Measurements from ENCODE around the gene TMCO1. TPM values are rescaled to one million over a fixed set of nuclear protein-coding genes. Genes with fewer than 3 reads are reported as not detected.
A peak's percentile ranks its signal among the peaks of the same experiment; 100 is the strongest.
"Not testable (repeated sequence)": the region's sequence is repeated elsewhere in the genome, so short reads cannot be mapped to it uniquely, and the experiment has no call there.

Gene TMCO1
- total RNA-seq, 1 donor from 2014 or later = 83.3 TPM

- no peak for DNase-seq (ENCODE audit: low spot score)
- Mint-ChIP-seq H3K4me3 (ENCODE audit: low read depth) (no peak overlapping the region), H3K9me3 (no peaks in the 10 kb centered on the region), H3K27ac (no peak overlapping the region), H3K27me3 (ENCODE audit: low read depth) (no peaks in the 10 kb centered on the region), H3K4me1 (ENCODE audit: low read depth) (no peaks in the 10 kb centered on the region), H3K36me3 (ENCODE audit: low read depth) (peaks cover 39% of the 10 kb centered on the region)
- intact Hi-C loops (cut with micrococcal nuclease) = no loop called here
These were observed 31.5 kb downstream of the TMCO1 start for GRCh38 chr1:165737196-165737595.

- DNase-seq (ENCODE audit: low spot score) = no peak
- H3K27me3 Mint-ChIP-seq (ENCODE audit: low read depth) = no peaks in the 10 kb centered on the region
- intact Hi-C loops (cut with micrococcal nuclease) = no loop called here
- peaks cover 21% of the 10 kb centered on the region for H3K36me3 Mint-ChIP-seq (ENCODE audit: low read depth)
- H3K9me3 Mint-ChIP-seq = no peaks in the 10 kb centered on the region
- no peaks in the 10 kb centered on the region for H3K4me1 Mint-ChIP-seq (ENCODE audit: low read depth)
- no peak overlapping the region for H3K4me3 Mint-ChIP-seq (ENCODE audit: low read depth)
- H3K27ac Mint-ChIP-seq = no peak overlapping the region
These were observed 33.8 kb downstream of the TMCO1 start for GRCh38 chr1:165734906-165735305.

- H3K27me3 Mint-ChIP-seq (ENCODE audit: low read depth) = no peaks in the 10 kb centered on the region
These were observed 41.8 kb downstream of the TMCO1 start for GRCh38 chr1:165726841-165727240.

GRCh38 chr1:165726169-165726568 lies 42.5 kb downstream of the TMCO1 start:
- H3K36me3 Mint-ChIP-seq (ENCODE audit: low read depth) = peaks cover 21% of the 10 kb centered on the region
- no peak overlapping the region for H3K4me3 Mint-ChIP-seq (ENCODE audit: low read depth)
- H3K4me1 Mint-ChIP-seq (ENCODE audit: low read depth) = no peaks in the 10 kb centered on the region
- no peaks in the 10 kb centered on the region for H3K27me3 Mint-ChIP-seq (ENCODE audit: low read depth)
- no peak for DNase-seq (ENCODE audit: low spot score)
- intact Hi-C loops (cut with micrococcal nuclease) = no loop called here
- H3K9me3 Mint-ChIP-seq = no peaks in the 10 kb centered on the region
- H3K27ac Mint-ChIP-seq = no peak overlapping the region

More at GRCh38 chr1:165726841-165727240, 41.8 kb downstream of the TMCO1 start:
- no peak for DNase-seq (ENCODE audit: low spot score)
- no peak overlapping the region for H3K4me3 Mint-ChIP-seq (ENCODE audit: low read depth)
- H3K4me1 Mint-ChIP-seq (ENCODE audit: low read depth) = no peaks in the 10 kb centered on the region
- H3K27ac Mint-ChIP-seq = no peak overlapping the region
- no peaks in the 10 kb centered on the region for H3K9me3 Mint-ChIP-seq
- peaks cover 21% of the 10 kb centered on the region for H3K36me3 Mint-ChIP-seq (ENCODE audit: low read depth)
- intact Hi-C loops (cut with micrococcal nuclease) = no loop called here

GRCh38 chr1:165717918-165718515 lies 50.7 kb downstream of the TMCO1 start:
- intact Hi-C loops (cut with micrococcal nuclease) = loop anchor here (1.0 kb wide), 1 partner anchor 196 kb away; no protein-coding TSS in a partner anchor
- H3K27me3 Mint-ChIP-seq (ENCODE audit: low read depth) = no peaks in the 10 kb centered on the region
- no peaks in the 10 kb centered on the region for H3K4me1 Mint-ChIP-seq (ENCODE audit: low read depth)
- H3K36me3 Mint-ChIP-seq (ENCODE audit: low read depth) = no peaks in the 10 kb centered on the region
- no peak overlapping the region for H3K4me3 Mint-ChIP-seq (ENCODE audit: low read depth)
- no peak overlapping the region for H3K27ac Mint-ChIP-seq
- peak; percentile 16 for DNase-seq (ENCODE audit: low spot score)
- H3K9me3 Mint-ChIP-seq = no peaks in the 10 kb centered on the region

- H3K27ac Mint-ChIP-seq; H3K36me3 Mint-ChIP-seq (ENCODE audit: low read depth); H3K4me1 Mint-ChIP-seq (ENCODE audit: low read depth); DNase-seq (ENCODE audit: low spot score); H3K9me3 Mint-ChIP-seq; intact Hi-C loops (cut with micrococcal nuclease); H3K27me3 Mint-ChIP-seq (ENCODE audit: low read depth); H3K4me3 Mint-ChIP-seq (ENCODE audit: low read depth): not testable (repeated sequence)
These were observed 52.2 kb downstream of the TMCO1 start for GRCh38 chr1:165716265-165717051.

GRCh38 chr1:165712764-165713163 lies 55.9 kb downstream of the TMCO1 start:
- DNase-seq (ENCODE audit: low spot score) = no peak
- intact Hi-C loops (cut with micrococcal nuclease) = no loop called here

GRCh38 chr1:165707984-165708706 lies 60.5 kb downstream of the TMCO1 start:
- H3K36me3 Mint-ChIP-seq (ENCODE audit: low read depth) = no peaks in the 10 kb centered on the region
- DNase-seq (ENCODE audit: low spot score) = no peak
- intact Hi-C loops (cut with micrococcal nuclease) = no loop called here

More at GRCh38 chr1:165712764-165713163, 55.9 kb downstream of the TMCO1 start:
- Mint-ChIP-seq H3K4me3 (ENCODE audit: low read depth) (no peak overlapping the region), H3K27ac (no peak overlapping the region), H3K9me3 (no peaks in the 10 kb centered on the region), H3K27me3 (ENCODE audit: low read depth) (peaks cover 13% of the 10 kb centered on the region), H3K4me1 (ENCODE audit: low read depth) (no peaks in the 10 kb centered on the region), H3K36me3 (ENCODE audit: low read depth) (no peaks in the 10 kb centered on the region)

GRCh38 chr1:165703648-165704047 lies 65.0 kb downstream of the TMCO1 start:
- intact Hi-C loops (cut with micrococcal nuclease) = no loop called here
- no peak for DNase-seq (ENCODE audit: low spot score)
- H3K9me3 Mint-ChIP-seq = no peaks in the 10 kb centered on the region
- H3K36me3 Mint-ChIP-seq (ENCODE audit: low read depth) = no peaks in the 10 kb centered on the region
- no peak overlapping the region for H3K4me3 Mint-ChIP-seq (ENCODE audit: low read depth)
- no peak overlapping the region for H3K27ac Mint-ChIP-seq
- H3K4me1 Mint-ChIP-seq (ENCODE audit: low read depth) = peaks cover 4% of the 10 kb centered on the region
- peaks cover 11% of the 10 kb centered on the region for H3K27me3 Mint-ChIP-seq (ENCODE audit: low read depth)

More at GRCh38 chr1:165707984-165708706, 60.5 kb downstream of the TMCO1 start:
- Mint-ChIP-seq H3K27me3 (ENCODE audit: low read depth) (peaks cover 22% of the 10 kb centered on the region), H3K4me3 (ENCODE audit: low read depth) (no peak overlapping the region), H3K4me1 (ENCODE audit: low read depth) (no peaks in the 10 kb centered on the region), H3K9me3 (no peaks in the 10 kb centered on the region), H3K27ac (no peak overlapping the region)

- H3K4me1 Mint-ChIP-seq (ENCODE audit: low read depth); H3K9me3 Mint-ChIP-seq; H3K4me3 Mint-ChIP-seq (ENCODE audit: low read depth); DNase-seq (ENCODE audit: low spot score); H3K36me3 Mint-ChIP-seq (ENCODE audit: low read depth); H3K27ac Mint-ChIP-seq; intact Hi-C loops (cut with micrococcal nuclease); H3K27me3 Mint-ChIP-seq (ENCODE audit: low read depth): not testable (repeated sequence)
These were observed 66.7 kb downstream of the TMCO1 start for GRCh38 chr1:165701922-165702321.

- peaks cover 3% of the 10 kb centered on the region for H3K27me3 Mint-ChIP-seq (ENCODE audit: low read depth)
- no peaks in the 10 kb centered on the region for H3K9me3 Mint-ChIP-seq
- H3K36me3 Mint-ChIP-seq (ENCODE audit: low read depth) = peaks cover 21% of the 10 kb centered on the region
- DNase-seq (ENCODE audit: low spot score) = no peak
- H3K27ac Mint-ChIP-seq = no peak overlapping the region
- intact Hi-C loops (cut with micrococcal nuclease) = loop anchor here (5.0 kb wide), 3 partner anchors 128 to 468 kb away; partner anchors contain the start of genes FAM78B and UCK2
- H3K4me1 Mint-ChIP-seq (ENCODE audit: low read depth) = peaks cover 18% of the 10 kb centered on the region
- H3K4me3 Mint-ChIP-seq (ENCODE audit: low read depth) = no peak overlapping the region
These were observed 69.1 kb downstream of the TMCO1 start for GRCh38 chr1:165699577-165699976.

- peaks cover 30% of the 10 kb centered on the region for H3K36me3 Mint-ChIP-seq (ENCODE audit: low read depth)
- peak overlapping the region; percentile 99 for H3K27ac Mint-ChIP-seq
- H3K4me1 Mint-ChIP-seq (ENCODE audit: low read depth) = peaks cover 18% of the 10 kb centered on the region
- H3K9me3 Mint-ChIP-seq = no peaks in the 10 kb centered on the region
- intact Hi-C loops (cut with micrococcal nuclease) = loop anchor here (1.0 to 5.0 kb wide), 6 partner anchors 68 to 469 kb away; partner anchors contain the start of genes FAM78B, TMCO1 and UCK2
- peak overlapping the region; percentile 100 for H3K4me3 Mint-ChIP-seq (ENCODE audit: low read depth)
- peaks cover 3% of the 10 kb centered on the region for H3K27me3 Mint-ChIP-seq (ENCODE audit: low read depth)
- no peak for DNase-seq (ENCODE audit: low spot score)
These were observed 70.0 kb downstream of the TMCO1 start for GRCh38 chr1:165698761-165699052.

Data from activated T-helper 2 cell treated with anti-CD3 and anti-CD28 coated beads, Interferon-gamma antibody, Interleukin-2, Interleukin-4, amounts not matched to agents 10 μg/mL and 5 μg/mL and 100 μg/mL, durations not matched to agents 14 hours and 24 hours and 36 hours (primary cell).